HL-60 (cell line): ENCODE data around the gene KCNG2.

Experiments used
- DNase-seq, 2 experiments: peaks; one replicate each; pipeline ENCODE4 v3.0.0-alpha.2; 2010 to 2020; ENCODE audit warnings: low read depth in 1 of 2, low spot score in 1 of 2
- H3K27ac ChIP-seq: fragments of 250-450 bp; sonication (Bioruptor Pico); replicated peaks from 2 replicates; pipeline ENCODE4 v1.5.1; 2020; ENCODE audit warnings: mild to moderate bottlenecking, moderate library complexity
- H3K27me3 ChIP-seq: fragments of 250-450 bp; sonication (Bioruptor Pico); 2 replicates; pipeline ENCODE4 v1.5.1; 2021; ENCODE audit warnings: mild to moderate bottlenecking, moderate library complexity; ENCODE audit not compliant: insufficient read depth, poor library complexity, severe bottlenecking
- H3K4me3 ChIP-seq: replicated peaks from 2 replicates; pipeline ENCODE4 v1.5.1; 2011; ENCODE audit warnings: mild to moderate bottlenecking, control low read depth, low read length; ENCODE audit not compliant: insufficient read depth
- CTCF ChIP-seq: IDR thresholded peaks from one replicate; pipeline ENCODE4 v1.5.1; 2011; ENCODE audit warnings: low read length, control low read depth, inconsistent platforms; ENCODE audit not compliant: insufficient read depth
- GABPA ChIP-seq: IDR thresholded peaks from 2 replicates; pipeline ENCODE4 v1.6.1; 2012; ENCODE audit warnings: low read depth
- POLR2AphosphoS5 ChIP-seq: IDR thresholded peaks from 2 replicates; pipeline ENCODE4 v1.6.1; 2012; ENCODE audit warnings: low read depth
- REST ChIP-seq: IDR thresholded peaks from 2 replicates; pipeline ENCODE4 v1.6.1; 2012; ENCODE audit warnings: low read depth; ENCODE audit not compliant: insufficient replicate concordance
- SPI1 ChIP-seq: IDR thresholded peaks from 2 replicates; pipeline ENCODE4 v1.6.1; 2012; ENCODE audit warnings: low read depth, mild to moderate bottlenecking, borderline replicate concordance

KCNG2 gene

GRCh38 chr18:79868811-79869541, 71.2 kb downstream of the KCNG2 start:
- Histone ChIP-seq H3K27me3 (no peaks in the 10 kb centered on the region), H3K27ac (no peak overlapping the region), H3K4me3 (no peak overlapping the region)
- DNase-seq = no peak
- TF ChIP-seq CTCF (no peak), GABPA (no peak), REST (no peak), SPI1 (no peak), POLR2AphosphoS5 (no peak)

GRCh38 chr18:79869591-79870300, 72.0 kb downstream of the KCNG2 start:
- TF ChIP-seq POLR2AphosphoS5 (no peak), GABPA (no peak), CTCF (no peak), REST (no peak), SPI1 (no peak)
- Histone ChIP-seq H3K27ac (no peak overlapping the region), H3K27me3 (no peaks in the 10 kb centered on the region), H3K4me3 (no peak overlapping the region)
- no peak for DNase-seq

- TF ChIP-seq POLR2AphosphoS5 (no peak), GABPA (no peak), SPI1 (no peak), CTCF (no peak), REST (no peak)
- Histone ChIP-seq H3K27me3 (no peaks in the 10 kb centered on the region), H3K27ac (no peak overlapping the region), H3K4me3 (no peak overlapping the region)
- DNase-seq = no peak
These were observed 72.7 kb downstream of the KCNG2 start for GRCh38 chr18:79870301-79871025.
